GM12875 (cell line): ENCODE measurements around the gene ZNF439.
"Not testable (repeated sequence)": the region's sequence is repeated elsewhere in the genome, so short reads cannot be mapped to it uniquely, and the experiment has no call there.

Experiments
- H3K4me3 ChIP-seq: one replicate; pipeline ENCODE4 v1.5.1; 2011; ENCODE audit warnings: low read depth, low read length, control low read depth
- TF ChIP-seq, protein P1 (sequence below): IDR thresholded peaks from 2 replicates; pipeline ENCODE4 v1.5.1; 2011; ENCODE audit warnings: low read depth, mild to moderate bottlenecking, control low read depth, inconsistent platforms, low read length, moderate library complexity, borderline replicate concordance; ENCODE audit not compliant: insufficient read depth

ZNF439 gene

GRCh38 chr19:11894851-11895250 is 46.3 kb downstream of the ZNF439 start:
- no peak overlapping the region for H3K4me3 ChIP-seq
- TF ChIP-seq, protein P1, sequence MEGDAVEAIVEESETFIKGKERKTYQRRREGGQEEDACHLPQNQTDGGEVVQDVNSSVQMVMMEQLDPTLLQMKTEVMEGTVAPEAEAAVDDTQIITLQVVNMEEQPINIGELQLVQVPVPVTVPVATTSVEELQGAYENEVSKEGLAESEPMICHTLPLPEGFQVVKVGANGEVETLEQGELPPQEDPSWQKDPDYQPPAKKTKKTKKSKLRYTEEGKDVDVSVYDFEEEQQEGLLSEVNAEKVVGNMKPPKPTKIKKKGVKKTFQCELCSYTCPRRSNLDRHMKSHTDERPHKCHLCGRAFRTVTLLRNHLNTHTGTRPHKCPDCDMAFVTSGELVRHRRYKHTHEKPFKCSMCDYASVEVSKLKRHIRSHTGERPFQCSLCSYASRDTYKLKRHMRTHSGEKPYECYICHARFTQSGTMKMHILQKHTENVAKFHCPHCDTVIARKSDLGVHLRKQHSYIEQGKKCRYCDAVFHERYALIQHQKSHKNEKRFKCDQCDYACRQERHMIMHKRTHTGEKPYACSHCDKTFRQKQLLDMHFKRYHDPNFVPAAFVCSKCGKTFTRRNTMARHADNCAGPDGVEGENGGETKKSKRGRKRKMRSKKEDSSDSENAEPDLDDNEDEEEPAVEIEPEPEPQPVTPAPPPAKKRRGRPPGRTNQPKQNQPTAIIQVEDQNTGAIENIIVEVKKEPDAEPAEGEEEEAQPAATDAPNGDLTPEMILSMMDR: no peak

DNA sequence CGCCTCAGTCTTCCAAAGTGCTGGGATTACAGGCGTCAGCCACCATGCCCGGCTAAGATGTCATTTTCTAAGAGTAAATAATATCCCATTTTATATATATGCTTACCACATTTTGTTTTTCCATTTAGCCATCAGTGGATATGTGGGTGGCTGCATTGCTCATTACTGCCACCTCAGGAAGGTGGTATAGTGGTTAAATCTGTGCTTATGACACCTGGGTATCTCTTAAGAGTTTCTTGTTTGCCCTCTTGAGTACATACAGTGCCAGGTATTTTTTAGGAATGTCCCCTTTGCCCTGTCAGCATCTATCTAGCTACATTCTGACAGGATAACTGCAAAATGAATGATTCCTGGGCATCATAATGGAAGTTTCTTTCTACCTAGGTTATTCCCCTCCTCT is 53.7 kb downstream of the ZNF439 start:
- no peak overlapping the region for H3K4me3 ChIP-seq
- TF ChIP-seq, protein P1: no peak

- TF ChIP-seq, protein P1: no peak
- no peak overlapping the region for H3K4me3 ChIP-seq
Observed at GRCh38 chr19:11905928-11906327, 57.4 kb downstream of the ZNF439 start.

DNA sequence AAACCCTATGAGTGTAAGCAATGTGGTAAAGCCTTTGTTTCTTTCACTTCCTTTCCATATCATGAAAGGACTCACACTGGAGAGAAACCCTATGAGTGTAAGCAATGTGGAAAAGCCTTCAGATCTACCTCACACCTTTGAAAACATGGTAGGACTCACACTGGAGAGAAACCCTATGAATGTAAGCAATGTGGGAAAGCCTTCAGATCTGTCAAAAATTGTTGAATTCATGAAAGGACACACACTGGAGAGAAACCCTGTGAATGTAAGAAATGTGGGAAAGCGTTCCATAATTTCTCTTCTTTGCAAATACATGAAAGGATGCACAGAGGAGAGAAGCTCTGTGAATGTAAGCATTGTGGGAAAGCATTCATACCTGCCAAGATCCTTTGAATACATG is 63.4 kb downstream of the ZNF439 start:
- not testable (repeated sequence) for H3K4me3 ChIP-seq

DNA sequence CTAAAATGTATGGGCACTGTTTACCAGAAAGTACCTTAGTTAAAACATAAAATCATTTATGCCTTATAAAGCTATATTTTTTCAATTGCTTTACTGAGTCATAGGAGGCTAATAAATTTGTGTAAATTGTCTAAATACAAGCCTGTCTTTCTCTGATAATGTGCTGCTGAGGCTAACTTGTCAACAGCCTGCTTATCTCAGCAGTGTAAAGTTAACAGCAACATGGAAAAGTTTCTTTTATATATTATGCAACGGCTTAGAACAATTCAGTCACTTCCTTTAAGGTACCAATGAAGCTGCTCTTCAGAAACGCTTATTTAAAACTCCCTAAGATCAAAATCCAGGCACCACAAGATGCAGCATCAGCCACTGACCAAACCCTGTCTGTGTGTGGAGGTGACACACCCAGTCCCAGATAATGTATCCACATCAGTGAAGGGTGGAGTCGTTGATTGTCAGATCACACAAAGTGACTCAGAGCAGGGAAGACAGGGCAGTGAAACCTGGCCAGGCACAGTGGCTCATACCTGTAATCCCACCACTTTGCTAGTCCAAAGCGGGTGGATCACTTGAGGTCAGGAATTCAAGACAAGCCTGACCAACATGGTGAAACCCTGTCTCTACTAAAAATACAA is 66.0 kb downstream of the ZNF439 start:
- not testable (repeated sequence) for H3K4me3 ChIP-seq
